ENCODE data around the gene PDE4D. TPM values are rescaled to one million over a fixed set of nuclear protein-coding genes. Genes with fewer than 3 reads are reported as not detected.

PDE4D gene
- total RNA-seq, 1 experiment from 2014 or later: 6.5 TPM

DNA sequence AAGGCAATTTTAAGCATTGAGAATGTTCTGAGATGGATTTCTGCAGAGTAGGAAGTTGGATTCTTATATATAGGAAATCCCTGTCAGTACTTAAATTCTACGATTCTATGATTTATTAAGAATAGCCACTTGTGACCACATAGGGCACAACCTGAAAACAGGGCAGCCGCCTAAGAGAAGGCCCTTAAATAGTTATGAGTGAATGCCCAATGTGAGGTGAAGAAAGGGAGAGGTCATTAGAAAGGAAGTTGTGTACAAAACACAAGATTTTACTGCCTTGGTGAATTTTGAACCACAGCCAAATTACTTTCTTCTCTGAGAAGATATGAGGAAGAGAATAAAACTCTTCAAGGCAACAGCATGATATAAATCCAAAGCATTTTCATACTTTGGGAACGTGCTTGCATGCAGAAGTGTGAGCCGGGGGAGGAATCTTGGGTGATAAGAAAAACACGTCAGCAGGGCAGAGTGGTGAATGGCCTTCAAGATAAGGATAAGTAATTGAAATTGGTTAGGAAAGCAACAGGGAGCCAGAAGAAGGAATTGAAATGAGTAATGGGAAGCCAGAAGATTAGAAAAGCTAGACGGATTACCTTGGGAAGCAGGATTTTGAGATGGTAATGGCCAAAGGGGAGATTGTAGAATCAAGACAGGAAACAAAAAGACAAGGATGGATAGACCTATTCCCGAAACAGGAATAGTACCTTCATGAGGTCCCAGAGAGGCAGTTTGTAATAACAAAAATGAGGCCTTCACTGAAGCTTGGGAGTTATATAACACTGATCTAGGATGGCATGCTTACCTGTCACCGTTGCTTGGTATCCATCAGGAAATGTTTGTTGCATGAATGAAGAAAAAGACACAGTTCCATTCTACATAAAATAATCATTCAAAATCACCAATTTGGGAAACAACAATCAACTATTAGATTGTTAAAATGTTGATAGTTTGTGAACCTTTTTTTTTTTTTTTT is 244.3 kb downstream of the PDE4D start:
- intact Hi-C loops (cut with micrococcal nuclease; ENCODE audit: unreplicated experiment): no loop called here
- TF ChIP-seq, protein P1, sequence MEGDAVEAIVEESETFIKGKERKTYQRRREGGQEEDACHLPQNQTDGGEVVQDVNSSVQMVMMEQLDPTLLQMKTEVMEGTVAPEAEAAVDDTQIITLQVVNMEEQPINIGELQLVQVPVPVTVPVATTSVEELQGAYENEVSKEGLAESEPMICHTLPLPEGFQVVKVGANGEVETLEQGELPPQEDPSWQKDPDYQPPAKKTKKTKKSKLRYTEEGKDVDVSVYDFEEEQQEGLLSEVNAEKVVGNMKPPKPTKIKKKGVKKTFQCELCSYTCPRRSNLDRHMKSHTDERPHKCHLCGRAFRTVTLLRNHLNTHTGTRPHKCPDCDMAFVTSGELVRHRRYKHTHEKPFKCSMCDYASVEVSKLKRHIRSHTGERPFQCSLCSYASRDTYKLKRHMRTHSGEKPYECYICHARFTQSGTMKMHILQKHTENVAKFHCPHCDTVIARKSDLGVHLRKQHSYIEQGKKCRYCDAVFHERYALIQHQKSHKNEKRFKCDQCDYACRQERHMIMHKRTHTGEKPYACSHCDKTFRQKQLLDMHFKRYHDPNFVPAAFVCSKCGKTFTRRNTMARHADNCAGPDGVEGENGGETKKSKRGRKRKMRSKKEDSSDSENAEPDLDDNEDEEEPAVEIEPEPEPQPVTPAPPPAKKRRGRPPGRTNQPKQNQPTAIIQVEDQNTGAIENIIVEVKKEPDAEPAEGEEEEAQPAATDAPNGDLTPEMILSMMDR (conservative IDR thresholded peaks at IDR 0.05; ENCODE audit: low read depth, low read length): no peak
- TF ChIP-seq EZH2 (IDR thresholded peaks at IDR 0.05; ENCODE audit: borderline replicate concordance, low read depth, low read length, poor library complexity, severe bottlenecking): no peak
- ChIA-PET POLR2A (ENCODE audit: low non-redundant PET) (no interaction called here), CTCF (no interaction called here)
- H3K9me3 ChIP-seq (ENCODE audit: low read depth, low read length, poor library complexity, severe bottlenecking): no peaks in the 10 kb centered on the region
- H3K27me3 ChIP-seq (replicated peaks; ENCODE audit: insufficient read depth, low read depth, low read length, poor library complexity): no peaks in the 10 kb centered on the region
- no peaks in the 10 kb centered on the region for H3K4me1 ChIP-seq (ENCODE audit: insufficient read depth, low read length, poor library complexity, severe bottlenecking)
- no peak overlapping the region for H3K27ac ChIP-seq (ENCODE audit: low read depth, low read length, poor library complexity, severe bottlenecking)
- no peaks in the 10 kb centered on the region for H3K36me3 ChIP-seq (ENCODE audit: insufficient read depth, low read length, poor library complexity, severe bottlenecking)
- no peak overlapping the region for H3K4me3 ChIP-seq (ENCODE audit: low read depth, low read length, poor library complexity, severe bottlenecking)
- no peak for DNase-seq (ENCODE audit: low spot score)
- BruUV-seq (replicated peaks): no TSS peak

- Histone ChIP-seq H3K9me3 (ENCODE audit: low read depth, low read length, poor library complexity, severe bottlenecking) (no peaks in the 10 kb centered on the region), H3K27ac (ENCODE audit: low read depth, low read length, poor library complexity, severe bottlenecking) (no peak overlapping the region), H3K27me3 (replicated peaks; ENCODE audit: insufficient read depth, low read depth, low read length, poor library complexity) (no peaks in the 10 kb centered on the region), H3K4me1 (ENCODE audit: insufficient read depth, low read length, poor library complexity, severe bottlenecking) (no peaks in the 10 kb centered on the region), H3K36me3 (ENCODE audit: insufficient read depth, low read length, poor library complexity, severe bottlenecking) (no peaks in the 10 kb centered on the region), H3K4me3 (ENCODE audit: low read depth, low read length, poor library complexity, severe bottlenecking) (no peak overlapping the region)
- BruUV-seq (replicated peaks): no TSS peak
- ChIA-PET POLR2A (ENCODE audit: low non-redundant PET) (no interaction called here), CTCF (no interaction called here)
- intact Hi-C loops (cut with micrococcal nuclease; ENCODE audit: unreplicated experiment): no loop called here
- TF ChIP-seq, protein P1 (conservative IDR thresholded peaks at IDR 0.05; ENCODE audit: low read depth, low read length): no peak
- no peak for TF ChIP-seq EZH2 (IDR thresholded peaks at IDR 0.05; ENCODE audit: borderline replicate concordance, low read depth, low read length, poor library complexity, severe bottlenecking)
- no peak for DNase-seq (ENCODE audit: low spot score)
These were observed 245.3 kb downstream of the PDE4D start for GRCh38 chr5:59648038-59648831.

DNA sequence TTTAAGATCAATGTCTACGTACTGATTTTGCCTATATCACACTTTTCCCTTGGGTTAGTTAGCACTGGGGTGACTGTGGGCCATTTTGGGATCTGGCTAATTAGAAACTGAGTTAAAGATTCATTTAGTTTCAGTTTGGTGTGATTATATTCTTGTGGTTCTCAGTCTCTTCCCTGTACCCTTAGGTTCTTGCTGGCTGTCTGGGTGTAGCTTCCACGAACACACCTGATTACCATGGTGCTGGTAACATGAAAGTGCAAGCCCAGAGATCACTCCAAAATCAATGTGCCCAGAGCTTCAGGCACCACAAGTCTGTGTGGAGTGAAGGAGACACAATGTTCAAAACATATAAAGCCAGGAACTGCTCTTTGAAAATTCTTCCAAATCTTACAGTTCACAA is 248.1 kb downstream of the PDE4D start:
- TF ChIP-seq, protein P1 (conservative IDR thresholded peaks at IDR 0.05; ENCODE audit: low read depth, low read length): no peak
- no peak for TF ChIP-seq EZH2 (IDR thresholded peaks at IDR 0.05; ENCODE audit: borderline replicate concordance, low read depth, low read length, poor library complexity, severe bottlenecking)
- CTCF ChIA-PET: no interaction called here
- intact Hi-C loops (cut with micrococcal nuclease; ENCODE audit: unreplicated experiment): no loop called here

More for the DNA sequence above, 248.1 kb downstream of the PDE4D start:
- Histone ChIP-seq H3K36me3 (ENCODE audit: insufficient read depth, low read length, poor library complexity, severe bottlenecking) (no peaks in the 10 kb centered on the region), H3K9me3 (ENCODE audit: low read depth, low read length, poor library complexity, severe bottlenecking) (no peaks in the 10 kb centered on the region), H3K4me1 (ENCODE audit: insufficient read depth, low read length, poor library complexity, severe bottlenecking) (no peaks in the 10 kb centered on the region), H3K27ac (ENCODE audit: low read depth, low read length, poor library complexity, severe bottlenecking) (no peak overlapping the region), H3K27me3 (replicated peaks; ENCODE audit: insufficient read depth, low read depth, low read length, poor library complexity) (no peaks in the 10 kb centered on the region), H3K4me3 (ENCODE audit: low read depth, low read length, poor library complexity, severe bottlenecking) (no peak overlapping the region)
- no peak for DNase-seq (ENCODE audit: low spot score)
- BruUV-seq (replicated peaks): no TSS peak
- POLR2A ChIA-PET (ENCODE audit: low non-redundant PET): no interaction called here
